Fibroblast of villous mesenchyme (primary cell): Measurements from ENCODE around the gene ITM2B. TPM values are rescaled to one million over a fixed set of nuclear protein-coding genes. Genes with fewer than 3 reads are reported as not detected.
A peak's percentile ranks its signal among the peaks of the same experiment; 100 is the strongest.

Experiments
- DNase-seq: peaks from one replicate; pipeline ENCODE4 v3.0.0-alpha.2; 2010; ENCODE audit warnings: low read depth
- H3K4me3 ChIP-seq: 2 replicates; pipeline ENCODE4 v1.5.1; 2011; ENCODE audit warnings: low read depth, mild to moderate bottlenecking, low read length
- CTCF ChIP-seq: IDR thresholded peaks from 2 replicates; pipeline ENCODE4 v1.5.1; 2012; ENCODE audit warnings: low read depth, mild to moderate bottlenecking, low read length; ENCODE audit not compliant: insufficient read depth
- total RNA-seq: library from RNA; depleted of rRNA; stranded (reverse); fragments of >200 nt; gene quantifications from 2 replicates; pipeline ENCODE4 v1.2.3, GENCODE V29; 2012

The ITM2B gene
- total RNA-seq, 1 donor, result 112 TPM

- DNase-seq, result no peak
- H3K4me3 ChIP-seq, result no peak overlapping the region
- TF ChIP-seq CTCF, result no peak
Measured at GRCh38 chr13:48242677-48243076, 9.7 kb downstream of the ITM2B start.

GRCh38 chr13:48244159-48244558, 11.2 kb downstream of the ITM2B start:
- TF ChIP-seq CTCF, result no peak
- DNase-seq, result no peak
- H3K4me3 ChIP-seq, result no peak overlapping the region

GRCh38 chr13:48246102-48246501, 13.1 kb downstream of the ITM2B start:
- no peak overlapping the region for H3K4me3 ChIP-seq
- no peak for DNase-seq
- TF ChIP-seq CTCF, result no peak

GRCh38 chr13:48249018-48249417, 16.0 kb downstream of the ITM2B start:
- no peak for DNase-seq
- TF ChIP-seq CTCF, result no peak
- no peak overlapping the region for H3K4me3 ChIP-seq

- no peak for TF ChIP-seq CTCF
- peak; percentile 51 for DNase-seq
Measured at GRCh38 chr13:48251611-48252081, 18.6 kb downstream of the ITM2B start.

GRCh38 chr13:48252176-48252575, 19.2 kb downstream of the ITM2B start:
- TF ChIP-seq CTCF, result no peak
- H3K4me3 ChIP-seq, result no peak overlapping the region
- DNase-seq, result no peak

More at GRCh38 chr13:48251611-48252081, 18.6 kb downstream of the ITM2B start:
- H3K4me3 ChIP-seq, result no peak overlapping the region

GRCh38 chr13:48253849-48254248, 20.8 kb downstream of the ITM2B start:
- TF ChIP-seq CTCF, result no peak
- peak; percentile 13 for DNase-seq
- H3K4me3 ChIP-seq, result no peak overlapping the region
